ENCODE data around the gene RPP40. TPM values are rescaled to one million over a fixed set of nuclear protein-coding genes. Genes with fewer than 3 reads are reported as not detected.
A peak's percentile ranks its signal among the peaks of the same experiment; 100 is the strongest.

Gene RPP40
- total and polyA plus RNA-seq, 2 of the 13 experiments (the other 11 are each of a cell fraction or from before 2014, with no cell fraction given) = 18.0 to 41.2 TPM

GRCh38 chr6:5003604-5004372, at the start of gene RPP40 (continued):
- TF ChIP-seq, protein P1, sequence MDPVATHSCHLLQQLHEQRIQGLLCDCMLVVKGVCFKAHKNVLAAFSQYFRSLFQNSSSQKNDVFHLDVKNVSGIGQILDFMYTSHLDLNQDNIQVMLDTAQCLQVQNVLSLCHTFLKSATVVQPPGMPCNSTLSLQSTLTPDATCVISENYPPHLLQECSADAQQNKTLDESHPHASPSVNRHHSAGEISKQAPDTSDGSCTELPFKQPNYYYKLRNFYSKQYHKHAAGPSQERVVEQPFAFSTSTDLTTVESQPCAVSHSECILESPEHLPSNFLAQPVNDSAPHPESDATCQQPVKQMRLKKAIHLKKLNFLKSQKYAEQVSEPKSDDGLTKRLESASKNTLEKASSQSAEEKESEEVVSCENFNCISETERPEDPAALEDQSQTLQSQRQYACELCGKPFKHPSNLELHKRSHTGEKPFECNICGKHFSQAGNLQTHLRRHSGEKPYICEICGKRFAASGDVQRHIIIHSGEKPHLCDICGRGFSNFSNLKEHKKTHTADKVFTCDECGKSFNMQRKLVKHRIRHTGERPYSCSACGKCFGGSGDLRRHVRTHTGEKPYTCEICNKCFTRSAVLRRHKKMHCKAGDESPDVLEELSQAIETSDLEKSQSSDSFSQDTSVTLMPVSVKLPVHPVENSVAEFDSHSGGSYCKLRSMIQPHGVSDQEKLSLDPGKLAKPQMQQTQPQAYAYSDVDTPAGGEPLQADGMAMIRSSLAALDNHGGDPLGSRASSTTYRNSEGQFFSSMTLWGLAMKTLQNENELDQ (CRISPR knock-in tag; IDR thresholded peaks at IDR 0.05; ENCODE audit: borderline replicate concordance) = no peak
- no peak for TF ChIP-seq MATR3 (CRISPR knock-in tag; IDR thresholded peaks at IDR 0.05)
- TF ChIP-seq MIER3 (CRISPR knock-in tag; IDR thresholded peaks at IDR 0.05; ENCODE audit: borderline replicate concordance) = peak; percentile 61; the same call in 1 of the 2 replicates
- no peak for TF ChIP-seq EZH2 (conservative IDR thresholded peaks at IDR 0.05; ENCODE audit: low read depth, low read length)
- TF ChIP-seq GFI1 (CRISPR knock-in tag; IDR thresholded peaks at IDR 0.05; ENCODE audit: borderline replicate concordance) = peak; percentile 65; the same call in 1 of the 2 replicates
- no peak for TF ChIP-seq GTF3A (CRISPR knock-in tag; conservative IDR thresholded peaks at IDR 0.05)
- peak; percentile 57; the same call in 1 of the 2 replicates for TF ChIP-seq ATF2 (CRISPR knock-in tag; IDR thresholded peaks at IDR 0.05)
- no peak for TF ChIP-seq ZNF468 (CRISPR knock-in tag; IDR thresholded peaks at IDR 0.05)
- peak; percentile 62 for TF ChIP-seq ZNF724P (CRISPR knock-in tag; IDR thresholded peaks at IDR 0.05; ENCODE audit: borderline replicate concordance)
- TF ChIP-seq, protein P2, sequence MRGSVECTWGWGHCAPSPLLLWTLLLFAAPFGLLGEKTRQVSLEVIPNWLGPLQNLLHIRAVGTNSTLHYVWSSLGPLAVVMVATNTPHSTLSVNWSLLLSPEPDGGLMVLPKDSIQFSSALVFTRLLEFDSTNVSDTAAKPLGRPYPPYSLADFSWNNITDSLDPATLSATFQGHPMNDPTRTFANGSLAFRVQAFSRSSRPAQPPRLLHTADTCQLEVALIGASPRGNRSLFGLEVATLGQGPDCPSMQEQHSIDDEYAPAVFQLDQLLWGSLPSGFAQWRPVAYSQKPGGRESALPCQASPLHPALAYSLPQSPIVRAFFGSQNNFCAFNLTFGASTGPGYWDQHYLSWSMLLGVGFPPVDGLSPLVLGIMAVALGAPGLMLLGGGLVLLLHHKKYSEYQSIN (CRISPR knock-in tag; IDR thresholded peaks at IDR 0.05; ENCODE audit: borderline replicate concordance) = no peak
- TF ChIP-seq, protein P3, sequence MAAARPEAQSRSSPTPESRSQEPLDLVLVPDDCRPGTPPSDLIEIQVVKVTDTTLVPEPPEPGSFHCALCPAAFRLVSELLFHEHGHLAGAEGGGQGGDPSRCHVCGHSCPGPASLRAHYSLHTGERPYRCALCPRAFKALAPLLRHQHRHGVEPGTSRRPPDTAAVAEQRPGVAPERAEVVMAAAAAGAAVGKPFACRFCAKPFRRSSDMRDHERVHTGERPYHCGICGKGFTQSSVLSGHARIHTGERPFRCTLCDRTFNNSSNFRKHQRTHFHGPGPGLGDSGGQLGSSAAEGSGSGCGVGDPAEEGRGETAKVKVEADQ (CRISPR knock-in tag; IDR thresholded peaks at IDR 0.05; ENCODE audit: borderline replicate concordance) = peak; percentile 91
- TF ChIP-seq, protein P4, sequence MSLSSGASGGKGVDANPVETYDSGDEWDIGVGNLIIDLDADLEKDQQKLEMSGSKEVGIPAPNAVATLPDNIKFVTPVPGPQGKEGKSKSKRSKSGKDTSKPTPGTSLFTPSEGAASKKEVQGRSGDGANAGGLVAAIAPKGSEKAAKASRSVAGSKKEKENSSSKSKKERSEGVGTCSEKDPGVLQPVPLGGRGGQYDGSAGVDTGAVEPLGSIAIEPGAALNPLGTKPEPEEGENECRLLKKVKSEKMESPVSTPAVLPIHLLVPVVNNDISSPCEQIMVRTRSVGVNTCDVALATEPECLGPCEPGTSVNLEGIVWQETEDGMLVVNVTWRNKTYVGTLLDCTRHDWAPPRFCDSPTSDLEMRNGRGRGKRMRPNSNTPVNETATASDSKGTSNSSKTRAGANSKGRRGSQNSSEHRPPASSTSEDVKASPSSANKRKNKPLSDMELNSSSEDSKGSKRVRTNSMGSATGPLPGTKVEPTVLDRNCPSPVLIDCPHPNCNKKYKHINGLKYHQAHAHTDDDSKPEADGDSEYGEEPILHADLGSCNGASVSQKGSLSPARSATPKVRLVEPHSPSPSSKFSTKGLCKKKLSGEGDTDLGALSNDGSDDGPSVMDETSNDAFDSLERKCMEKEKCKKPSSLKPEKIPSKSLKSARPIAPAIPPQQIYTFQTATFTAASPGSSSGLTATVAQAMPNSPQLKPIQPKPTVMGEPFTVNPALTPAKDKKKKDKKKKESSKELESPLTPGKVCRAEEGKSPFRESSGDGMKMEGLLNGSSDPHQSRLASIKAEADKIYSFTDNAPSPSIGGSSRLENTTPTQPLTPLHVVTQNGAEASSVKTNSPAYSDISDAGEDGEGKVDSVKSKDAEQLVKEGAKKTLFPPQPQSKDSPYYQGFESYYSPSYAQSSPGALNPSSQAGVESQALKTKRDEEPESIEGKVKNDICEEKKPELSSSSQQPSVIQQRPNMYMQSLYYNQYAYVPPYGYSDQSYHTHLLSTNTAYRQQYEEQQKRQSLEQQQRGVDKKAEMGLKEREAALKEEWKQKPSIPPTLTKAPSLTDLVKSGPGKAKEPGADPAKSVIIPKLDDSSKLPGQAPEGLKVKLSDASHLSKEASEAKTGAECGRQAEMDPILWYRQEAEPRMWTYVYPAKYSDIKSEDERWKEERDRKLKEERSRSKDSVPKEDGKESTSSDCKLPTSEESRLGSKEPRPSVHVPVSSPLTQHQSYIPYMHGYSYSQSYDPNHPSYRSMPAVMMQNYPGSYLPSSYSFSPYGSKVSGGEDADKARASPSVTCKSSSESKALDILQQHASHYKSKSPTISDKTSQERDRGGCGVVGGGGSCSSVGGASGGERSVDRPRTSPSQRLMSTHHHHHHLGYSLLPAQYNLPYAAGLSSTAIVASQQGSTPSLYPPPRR (CRISPR knock-in tag; IDR thresholded peaks at IDR 0.05; ENCODE audit: borderline replicate concordance) = peak; percentile 50
- peak; percentile 81 for TF ChIP-seq EEA1 (CRISPR knock-in tag; IDR thresholded peaks at IDR 0.05; ENCODE audit: borderline replicate concordance)
- peak; percentile 14 for TF ChIP-seq AGO2 (optimal IDR thresholded peaks at IDR 0.05; ENCODE audit: low read depth, low read length)
- peak; percentile 79 for TF ChIP-seq YEATS2 (CRISPR knock-in tag; IDR thresholded peaks at IDR 0.05; ENCODE audit: borderline replicate concordance)
